DMS53 (cell line): ENCODE data around the gene ITLN2.
"Not testable (repeated sequence)": the region's sequence is repeated elsewhere in the genome, so short reads cannot be mapped to it uniquely, and the experiment has no call there.

Experiments
- DNase-seq: peaks from one replicate; lab custom pipeline; 2025; lab: John Stamatoyannopoulos, UW

ITLN2 gene

DNA sequence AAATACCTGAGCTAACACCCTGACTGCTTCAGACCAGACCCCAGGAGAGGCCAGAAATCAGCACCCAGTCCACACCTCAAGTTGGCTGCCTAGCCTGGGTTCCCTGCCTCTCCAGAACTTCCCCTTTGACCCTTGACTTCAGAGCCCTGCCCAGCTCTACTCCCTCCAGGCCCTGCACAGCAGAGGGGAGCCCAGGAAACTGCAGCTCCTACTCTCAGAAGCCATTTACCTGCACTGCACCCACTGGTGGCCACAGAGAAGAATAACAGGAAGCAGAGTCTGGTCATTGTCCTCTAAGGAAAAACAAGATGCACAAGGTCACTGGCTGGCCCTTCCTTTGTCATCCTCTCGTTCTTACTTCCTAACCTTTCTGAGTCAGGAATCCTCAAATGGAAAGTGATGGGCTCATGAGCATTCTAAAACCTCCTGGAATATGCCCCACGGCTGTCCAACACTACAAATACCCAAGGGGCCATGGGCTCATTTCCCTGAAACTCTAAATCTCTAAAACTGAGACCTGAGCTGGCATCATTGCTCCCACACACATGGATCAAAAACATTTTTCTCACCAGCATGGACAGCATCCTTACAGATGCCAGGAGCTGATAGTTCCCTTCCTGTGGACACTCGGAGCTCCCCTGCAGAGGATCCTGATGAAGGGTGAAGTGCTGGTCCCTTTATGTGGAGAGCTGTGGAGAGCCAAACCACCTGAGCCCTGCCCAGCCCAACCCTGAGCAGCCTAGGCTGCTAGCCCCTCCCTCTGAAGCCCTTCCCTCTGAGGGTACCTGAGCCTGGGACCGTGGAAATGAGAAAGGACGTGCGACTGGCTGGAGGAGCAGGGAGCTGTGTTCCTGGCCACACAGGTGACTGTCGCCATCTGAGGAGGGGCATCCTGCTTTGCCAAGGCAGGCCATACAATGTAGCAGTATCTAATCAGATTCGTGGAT lies at the start of gene ITLN2:
TSS of gene ITLN2 (minus strand) at position 652 of the 947 bp plus-strand sequence. CDS start at position 584, 68 bp downstream.
- DNase-seq, result peak; percentile 83

- DNase-seq, result no peak
These were observed 46.9 kb upstream of the ITLN2 start for GRCh38 chr1:161001525-161001924.

- no peak for DNase-seq
These were observed 46.3 kb upstream of the ITLN2 start for GRCh38 chr1:161000736-161001480.

DNA sequence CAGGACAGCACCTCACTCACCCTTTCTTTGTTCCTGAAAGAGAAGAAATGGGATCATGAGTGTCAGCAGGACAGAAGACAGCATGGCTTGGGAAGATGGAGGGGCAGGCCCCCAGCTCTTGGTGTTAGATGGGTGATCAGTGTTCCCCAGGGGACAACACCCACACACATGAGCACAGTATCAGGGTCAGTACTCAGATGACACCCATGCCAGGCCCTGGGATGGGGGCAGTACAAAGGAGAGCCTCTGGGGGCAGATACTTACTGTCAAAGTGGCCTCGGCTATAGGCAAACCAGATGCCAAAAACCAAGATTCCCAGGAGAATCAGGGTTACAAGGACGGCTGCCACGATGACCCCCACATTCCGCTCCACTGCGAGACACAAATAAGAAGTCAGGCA lies 44.8 kb upstream of the ITLN2 start:
- DNase-seq, result no peak

GRCh38 chr1:160997323-160998038 lies 42.9 kb upstream of the ITLN2 start:
- DNase-seq, result peak; percentile 66

GRCh38 chr1:160996178-160996577 lies 41.6 kb upstream of the ITLN2 start:
- no peak for DNase-seq

DNA sequence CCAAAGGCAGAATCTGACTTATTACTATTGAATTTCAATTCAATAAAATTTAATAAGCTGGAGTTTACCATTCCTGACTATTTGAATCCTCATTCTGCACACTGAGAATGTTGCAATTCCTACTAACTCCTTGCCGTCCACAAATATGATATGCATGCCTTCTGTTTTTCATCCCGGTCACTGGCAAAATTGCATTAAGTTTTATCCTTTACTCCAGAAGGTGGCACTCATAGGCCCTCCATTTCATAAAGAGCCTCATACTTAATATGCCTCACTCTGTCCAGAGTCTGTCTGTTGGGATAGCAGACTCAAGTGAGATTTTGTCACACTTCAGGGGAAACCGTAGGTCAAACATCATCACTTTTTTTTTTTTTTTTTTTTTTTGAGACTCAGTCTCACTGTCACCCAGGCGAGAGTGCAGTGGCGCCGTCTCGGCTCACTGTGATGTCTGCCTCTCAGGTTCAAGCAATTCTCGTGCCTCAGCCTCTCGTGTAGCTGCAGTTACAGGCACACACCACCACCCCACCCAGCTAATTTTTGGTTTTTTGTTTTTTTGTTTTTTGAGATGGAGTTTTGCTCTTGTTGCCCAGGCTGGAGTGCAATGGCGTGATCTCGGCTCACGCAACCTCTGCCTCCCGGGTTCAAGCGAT lies 39.1 kb upstream of the ITLN2 start:
- DNase-seq, result peak; percentile 72

DNA sequence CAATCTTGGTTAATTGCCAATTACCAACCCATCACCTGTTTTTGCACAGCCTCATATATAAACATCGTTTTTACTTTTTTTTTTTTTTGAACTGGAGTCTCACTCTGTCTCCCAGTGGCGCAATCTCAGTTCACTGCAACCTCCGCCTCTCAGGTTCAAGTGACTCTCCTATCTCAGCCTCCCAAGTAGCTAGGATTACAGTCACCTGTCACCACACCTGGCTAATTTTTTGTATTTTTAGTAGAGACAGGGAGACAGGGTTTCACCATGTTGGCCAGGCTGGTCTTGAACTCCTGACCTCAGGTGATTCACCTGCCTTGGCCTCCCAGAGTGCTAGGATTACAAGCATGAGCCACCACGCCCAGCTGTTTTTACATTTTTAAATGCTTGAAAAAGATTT lies 37.4 kb upstream of the ITLN2 start:
- not testable (repeated sequence) for DNase-seq

DNA sequence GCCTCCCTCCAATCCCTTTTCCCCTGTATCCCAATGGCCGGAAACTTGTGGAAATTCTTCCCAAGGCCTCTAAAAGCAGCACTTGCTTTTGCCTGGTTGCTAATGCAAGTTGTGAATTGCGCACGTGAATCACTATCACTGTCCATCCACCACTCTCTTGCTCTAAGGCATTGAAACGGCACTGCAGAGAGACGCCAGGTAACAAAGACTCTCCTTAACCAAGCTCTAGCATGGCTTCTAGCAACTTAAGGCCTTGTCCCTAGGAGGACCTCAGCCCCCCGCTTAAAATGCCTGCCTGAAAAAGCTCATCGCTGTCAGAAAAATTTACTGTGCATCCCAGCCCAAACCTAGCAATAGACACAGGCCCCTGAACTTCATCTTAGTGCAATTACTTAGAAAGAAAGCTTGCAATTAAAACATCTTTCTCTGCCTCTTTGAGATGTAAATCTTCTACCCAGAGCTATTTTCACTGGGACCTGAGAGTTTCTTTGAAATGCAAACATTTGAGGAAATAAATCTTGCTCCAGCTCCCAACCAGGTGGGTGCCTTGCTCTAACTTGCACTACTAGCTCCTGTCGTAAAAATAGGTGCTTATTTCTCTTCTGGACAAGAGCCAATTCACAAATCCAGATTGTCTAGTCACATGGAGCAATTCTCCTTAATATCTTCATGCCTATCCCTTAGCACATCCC lies 32.9 kb upstream of the ITLN2 start:
- DNase-seq, result no peak

GRCh38 chr1:160985723-160986122 lies 31.1 kb upstream of the ITLN2 start:
- no peak for DNase-seq

DNA sequence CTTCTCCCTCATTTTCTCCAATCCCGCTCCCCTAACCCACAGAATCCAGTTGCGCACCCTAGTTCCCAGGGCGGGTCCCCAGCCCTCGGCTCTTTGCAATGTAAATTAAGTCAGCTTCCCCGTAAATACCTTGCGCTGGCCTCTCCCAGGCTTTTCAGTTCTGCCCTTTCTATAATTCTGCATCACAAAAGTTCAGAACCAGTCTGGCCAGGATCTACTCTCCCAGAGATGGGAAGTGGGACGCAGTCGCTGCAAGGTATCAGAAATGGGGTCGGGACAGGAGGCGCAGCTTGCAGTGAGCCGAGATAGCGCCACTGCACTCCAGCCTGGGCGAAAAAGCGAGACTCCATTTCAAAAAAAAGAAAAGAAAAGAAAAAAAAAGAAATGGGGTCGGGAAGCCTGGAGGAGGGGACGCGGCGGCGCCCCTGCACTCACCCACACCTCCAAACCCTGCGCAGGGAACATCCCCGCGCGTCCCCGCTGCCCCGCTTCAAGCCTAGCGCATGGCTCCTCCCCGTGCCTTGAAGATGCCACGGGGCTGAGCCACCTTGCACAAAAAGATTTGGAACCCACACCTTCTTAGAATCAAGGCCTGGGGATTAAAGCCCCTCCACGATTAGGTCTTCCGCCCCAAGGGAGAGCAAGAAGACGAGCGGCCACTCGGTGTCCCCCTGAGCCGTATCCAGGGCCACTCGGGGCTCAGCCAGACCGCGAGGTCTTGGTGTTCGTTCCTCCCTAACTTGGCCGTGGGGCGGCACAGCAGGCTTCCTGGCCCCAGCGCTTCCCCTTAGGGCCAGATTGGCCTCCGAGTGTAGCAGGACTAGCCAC lies 27.2 kb upstream of the ITLN2 start:
- peak; percentile 36 for DNase-seq

- DNase-seq, result no peak
These were observed 24.7 kb upstream of the ITLN2 start for GRCh38 chr1:160979286-160979685.

- peak; percentile 72 for DNase-seq
These were observed 23.9 kb upstream of the ITLN2 start for GRCh38 chr1:160978510-160978927.

DNA sequence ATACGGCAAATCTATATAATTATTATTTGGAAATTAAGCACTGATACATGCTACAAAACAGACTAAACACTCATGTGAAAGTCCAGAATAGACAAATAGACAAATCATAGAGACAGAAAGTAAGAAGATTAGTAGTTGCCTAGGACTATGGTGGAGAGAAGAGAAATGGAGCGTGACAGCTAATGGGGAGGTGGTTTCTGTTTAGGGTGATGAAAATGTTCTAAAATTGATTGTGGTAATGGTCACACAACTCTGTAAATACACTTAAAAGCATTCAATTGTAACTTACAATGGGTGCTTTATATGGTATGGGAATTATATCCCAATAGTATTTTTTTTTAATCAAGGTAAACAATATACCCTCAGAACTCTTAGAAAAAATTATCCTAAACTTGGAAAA lies 20.4 kb upstream of the ITLN2 start:
- DNase-seq, result no peak

GRCh38 chr1:160973491-160973890 lies 18.9 kb upstream of the ITLN2 start:
- DNase-seq, result no peak

DNA sequence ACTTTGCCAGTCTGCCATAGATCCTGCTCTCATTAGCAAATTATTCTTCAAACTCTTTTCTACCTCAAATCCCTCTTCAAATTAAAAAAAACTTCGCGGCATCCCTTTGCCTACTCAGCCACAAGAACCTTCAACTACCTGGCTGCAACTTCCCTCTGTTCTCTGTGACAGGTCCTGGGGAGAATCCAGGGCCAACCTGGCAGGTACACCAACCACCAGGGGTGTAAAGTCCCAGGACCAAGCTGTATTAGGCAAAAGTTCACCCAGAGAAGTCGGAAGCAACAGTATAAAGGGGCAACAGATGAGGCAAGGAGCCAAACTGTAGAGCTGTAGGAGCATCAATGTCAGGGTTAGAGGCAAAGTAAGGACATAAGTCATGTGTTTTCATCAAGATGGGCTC lies 18.3 kb upstream of the ITLN2 start:
- no peak for DNase-seq

DNA sequence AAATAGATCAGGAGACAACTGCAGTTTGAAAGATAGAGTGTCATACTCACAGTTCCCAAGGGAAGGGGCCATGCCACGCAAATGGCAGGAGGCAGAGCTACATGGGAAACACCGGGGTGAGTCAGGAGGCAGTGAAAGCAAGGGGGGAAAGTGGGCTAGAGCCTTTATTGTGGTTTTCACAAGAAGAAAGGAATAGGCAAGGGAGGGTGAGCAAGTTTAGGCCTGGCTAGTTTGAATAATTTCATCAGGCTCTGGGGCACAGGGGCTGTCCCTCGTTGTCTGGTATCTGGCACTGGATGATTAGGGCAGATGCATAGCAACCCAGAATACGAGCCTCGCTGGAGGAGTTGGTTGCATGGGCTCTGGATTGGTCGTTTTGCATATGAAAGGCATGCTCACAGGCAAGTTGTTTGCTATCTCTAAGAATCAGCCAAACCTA lies 17.0 kb upstream of the ITLN2 start:
- no peak for DNase-seq

DNA sequence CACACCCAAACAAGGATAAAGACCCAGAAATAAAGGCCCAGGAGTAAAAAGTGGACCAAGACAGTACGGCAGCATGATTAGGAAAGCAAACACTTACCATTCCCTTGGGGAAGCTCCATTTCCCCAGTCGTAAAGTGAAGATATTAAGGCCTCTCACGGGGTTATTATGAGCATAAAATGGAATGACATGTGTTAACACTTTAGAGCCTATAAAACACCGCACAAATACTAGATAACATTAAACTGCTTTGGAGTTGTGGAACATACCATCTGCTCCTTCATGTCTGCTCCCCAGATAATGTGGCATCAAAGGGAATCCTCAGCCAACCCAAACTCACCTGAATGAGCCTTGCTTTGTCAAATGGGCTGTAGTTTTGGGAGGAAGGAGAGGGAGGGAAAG lies 8.9 kb upstream of the ITLN2 start:
- no peak for DNase-seq

DNA sequence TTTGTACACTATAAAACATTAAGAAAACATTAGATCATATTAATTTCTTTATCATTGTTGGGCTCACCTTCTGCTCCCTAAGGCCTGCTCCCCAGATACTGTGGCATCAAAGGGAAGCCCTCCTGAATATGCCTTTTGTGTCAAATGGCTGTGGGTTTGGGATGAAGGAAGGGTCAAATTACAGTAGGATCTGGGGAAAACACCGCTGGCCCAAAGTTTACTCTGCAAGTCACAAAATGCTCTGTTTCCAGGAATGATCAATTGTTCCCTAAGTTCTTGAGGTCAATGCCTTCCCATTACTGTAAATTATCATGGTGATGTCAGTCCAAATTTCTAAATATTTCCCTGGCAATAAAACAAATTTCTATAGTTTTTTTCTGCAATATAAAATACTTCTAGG lies 6.8 kb upstream of the ITLN2 start:
- DNase-seq, result no peak

DNA sequence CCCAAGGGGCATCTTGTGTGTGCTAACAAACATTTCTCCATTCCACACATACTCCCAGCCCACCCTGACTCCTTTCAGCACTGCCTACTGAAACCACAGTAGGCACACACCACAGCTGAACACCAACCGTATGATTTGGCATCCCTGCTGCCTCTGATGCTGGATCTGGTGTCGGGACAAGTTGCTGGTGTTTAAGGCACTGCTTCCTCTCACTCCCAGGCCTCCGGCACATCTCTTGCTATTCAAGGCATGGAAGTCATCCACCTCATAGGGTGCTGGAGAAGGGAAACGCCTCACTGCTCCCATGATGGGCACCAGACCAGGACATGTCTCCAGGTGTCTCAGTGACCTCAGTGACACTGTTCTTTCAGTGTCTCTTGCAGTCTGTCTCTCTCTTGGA lies 2.4 kb upstream of the ITLN2 start:
- DNase-seq, result peak; percentile 9
